NCI-H69 (cell line): ENCODE measurements around the gene PEX14.

Experiments
- DNase-seq: peaks from one replicate; lab custom pipeline; 2025; lab: John Stamatoyannopoulos, UW

The PEX14 gene

GRCh38 chr1:10546896-10547295 lies 72.1 kb downstream of the PEX14 start:
- DNase-seq = no peak

DNA sequence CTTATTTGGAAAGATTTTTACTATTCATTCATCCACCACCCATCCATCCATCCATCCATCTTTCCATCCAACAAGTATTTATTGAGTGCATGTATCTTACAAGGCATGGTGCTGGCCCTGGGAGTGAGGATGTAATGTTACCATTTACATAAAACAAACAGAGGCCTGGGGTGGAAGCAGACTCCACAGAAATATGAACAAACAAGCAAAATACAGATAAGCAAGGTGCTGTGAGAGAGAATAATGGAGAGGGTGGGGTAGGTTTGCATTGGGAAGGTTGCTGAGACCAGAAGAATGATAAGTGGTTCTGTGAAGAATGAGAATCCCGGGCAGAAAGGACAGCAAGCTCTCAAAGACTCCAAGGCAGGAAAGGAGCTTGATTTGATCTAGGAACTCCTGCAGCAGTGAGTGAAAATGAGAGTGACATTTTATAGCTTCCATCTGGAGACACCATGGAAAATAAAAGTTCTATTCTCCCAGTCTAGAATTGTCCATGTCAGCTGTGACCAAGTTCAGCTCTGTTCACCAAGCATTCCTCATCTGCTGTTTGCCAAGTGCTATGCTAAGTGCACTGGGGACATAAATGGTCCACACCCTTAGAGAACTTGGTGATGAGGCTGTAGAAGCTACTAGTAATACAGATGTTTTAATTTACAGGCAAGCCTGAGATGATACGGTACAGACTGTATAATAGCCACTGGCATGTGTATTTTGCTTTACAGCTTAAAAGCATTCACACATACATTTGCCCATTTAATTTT lies 75.3 kb downstream of the PEX14 start:
- peak; percentile 24 for DNase-seq

DNA sequence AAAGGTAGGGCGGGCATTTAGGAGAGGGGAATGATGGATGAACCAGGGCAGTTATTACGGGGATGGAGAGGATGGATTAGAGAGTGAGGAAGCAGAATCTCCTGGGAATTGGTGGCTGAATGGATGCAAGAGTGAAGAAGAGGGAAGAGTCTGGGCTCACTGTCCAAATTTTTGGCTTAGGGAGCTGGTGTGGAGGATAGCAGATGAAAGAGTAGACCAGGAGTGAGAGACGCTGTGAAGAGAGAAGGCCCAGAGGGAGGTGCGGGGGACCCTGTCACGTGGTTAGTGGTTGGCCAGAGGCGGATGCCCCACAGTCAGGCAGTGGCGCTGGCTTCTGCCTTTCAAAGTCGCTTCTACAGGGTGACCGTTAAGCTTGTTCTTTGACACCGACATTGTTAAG lies 78.4 kb downstream of the PEX14 start:
- peak; percentile 17 for DNase-seq

DNA sequence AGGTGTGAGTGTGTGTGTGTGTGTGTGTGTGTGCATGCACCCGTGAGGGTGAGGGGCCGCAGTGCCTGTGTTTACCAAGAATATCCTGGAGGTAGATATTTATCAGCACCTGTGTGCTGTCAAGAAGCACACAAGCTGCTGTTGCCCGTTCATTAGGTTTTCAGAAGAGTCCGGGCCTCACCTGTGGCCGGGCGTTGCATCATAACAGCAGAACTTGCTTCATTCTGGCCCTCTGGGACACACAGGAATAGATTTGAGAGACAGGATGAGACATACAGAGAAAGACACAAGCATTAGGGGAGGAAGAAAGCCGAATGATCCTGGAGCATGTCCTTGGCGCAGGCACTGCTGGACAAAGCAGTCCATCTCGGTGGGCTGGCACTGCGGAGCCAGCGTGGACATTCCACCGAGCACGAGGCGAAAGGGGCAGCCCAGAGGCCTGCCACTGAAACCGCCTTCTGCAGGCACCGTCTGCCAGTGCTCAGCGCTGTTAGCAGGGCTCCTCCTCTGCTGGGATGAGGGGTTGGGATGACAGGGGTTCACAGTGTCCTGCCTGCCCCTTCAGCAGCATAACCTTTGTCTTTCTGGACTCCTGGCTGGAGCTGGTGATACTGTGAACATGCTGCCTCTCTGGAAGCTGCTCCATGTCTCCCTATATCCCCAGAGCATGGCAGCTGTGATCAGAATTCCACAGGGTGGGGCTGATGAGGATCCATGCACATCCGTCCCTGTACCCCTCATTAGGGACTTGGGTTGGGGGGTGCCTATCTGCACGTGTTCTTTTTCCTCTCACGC lies 81.1 kb downstream of the PEX14 start:
- DNase-seq = peak; percentile 70

DNA sequence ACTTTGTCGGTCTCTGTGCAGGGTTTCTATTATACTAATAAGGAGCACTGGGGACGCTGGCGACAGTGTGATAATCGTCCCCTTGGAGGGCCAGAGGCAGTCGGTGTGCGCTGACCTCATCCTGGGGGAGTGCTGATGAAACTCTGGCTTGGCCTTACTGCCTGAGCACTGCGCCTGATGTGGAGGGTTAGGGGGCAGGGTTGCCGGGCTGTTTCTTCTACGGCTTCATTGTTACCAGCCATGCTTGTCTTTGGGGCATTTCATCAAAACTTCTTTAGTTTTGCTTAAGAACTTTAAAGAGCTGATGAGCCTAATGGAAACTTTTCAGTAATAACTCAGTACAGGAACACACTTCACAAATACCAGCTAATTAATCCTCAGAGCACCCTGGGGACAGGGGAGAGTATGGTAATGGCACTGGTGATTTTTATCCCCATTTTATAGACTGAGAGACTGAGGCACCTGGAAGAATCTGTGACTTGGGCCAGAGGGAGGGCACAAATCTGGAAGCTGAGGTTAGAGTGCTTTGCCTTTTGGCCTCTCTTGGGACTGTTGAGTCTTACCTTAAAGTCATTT lies 81.8 kb downstream of the PEX14 start:
- DNase-seq = no peak

DNA sequence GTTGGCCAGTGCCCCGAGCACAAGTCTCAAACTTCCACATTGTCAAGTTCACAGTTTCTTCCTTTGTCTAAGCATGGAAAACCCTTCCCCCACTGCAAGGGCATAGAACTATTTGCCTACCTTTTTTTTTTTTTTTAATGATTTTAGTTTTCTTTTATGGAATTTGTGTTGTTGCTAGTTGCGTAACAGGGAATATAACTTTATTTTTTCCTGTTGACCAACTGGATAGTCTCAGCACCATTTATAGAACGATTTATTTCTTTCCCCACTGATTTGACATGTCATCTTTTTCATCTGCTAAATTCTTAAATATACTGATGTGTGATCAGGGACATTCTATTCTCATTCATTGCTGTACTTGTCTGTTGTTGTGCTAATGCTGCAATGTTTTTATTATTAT lies 83.0 kb downstream of the PEX14 start:
- no peak for DNase-seq

DNA sequence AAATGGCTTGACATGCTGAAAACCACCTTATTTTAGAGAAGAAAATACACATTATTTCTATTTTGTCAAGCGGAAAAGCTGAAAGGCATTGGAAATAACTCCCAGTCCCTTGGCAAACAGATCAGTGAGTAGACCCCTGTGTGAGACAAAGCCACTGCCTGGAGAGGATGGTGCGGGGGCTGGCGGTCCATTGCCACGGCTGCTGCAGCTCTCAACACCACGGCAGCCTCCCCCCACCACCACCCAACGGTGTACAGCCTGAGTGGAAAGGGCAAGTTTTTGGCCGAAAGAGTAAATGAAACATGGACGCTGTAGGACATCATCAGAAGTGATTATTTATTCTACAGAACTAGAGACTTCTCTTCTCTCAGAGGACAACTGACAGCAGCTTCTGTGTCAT lies 84.6 kb downstream of the PEX14 start:
- DNase-seq = no peak

DNA sequence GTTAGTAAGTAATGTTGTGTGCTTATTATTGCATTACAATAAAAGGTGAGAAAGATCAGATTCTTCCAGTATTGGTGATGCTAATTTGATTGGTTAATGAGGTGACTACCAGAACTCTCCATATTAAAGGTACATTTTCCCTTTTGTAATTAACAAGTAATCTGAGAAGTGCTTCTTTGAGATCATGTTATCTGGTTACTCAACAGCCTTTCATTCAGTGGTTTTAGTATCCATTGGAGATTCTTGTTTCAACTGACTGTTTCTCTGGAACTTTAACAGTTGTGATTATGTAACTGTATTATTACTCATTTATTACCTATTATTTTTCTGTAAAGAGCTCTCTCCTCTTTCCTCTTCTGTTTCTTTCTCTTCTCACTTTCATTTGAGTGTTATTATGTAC lies 86.7 kb downstream of the PEX14 start:
- DNase-seq = no peak

DNA sequence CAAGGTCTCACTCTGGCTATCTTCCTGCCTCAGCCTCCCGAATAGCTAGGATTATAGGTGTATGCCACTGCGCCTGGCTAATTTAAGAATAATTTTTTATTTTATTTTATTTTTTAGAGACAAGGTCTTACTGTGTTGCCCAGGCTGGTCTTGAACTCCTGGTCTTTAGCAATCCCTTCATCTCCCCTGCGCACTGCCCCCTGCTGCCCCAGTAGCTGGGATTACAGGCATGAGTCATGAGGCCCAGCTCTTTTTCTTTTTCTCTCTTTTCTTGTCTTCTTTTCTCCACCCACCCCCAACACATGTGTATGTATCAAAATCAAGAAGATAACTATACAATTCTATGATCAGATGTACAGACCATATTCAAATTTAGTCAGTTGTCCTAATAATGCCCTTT lies 87.2 kb downstream of the PEX14 start:
- DNase-seq = peak; percentile 22

DNA sequence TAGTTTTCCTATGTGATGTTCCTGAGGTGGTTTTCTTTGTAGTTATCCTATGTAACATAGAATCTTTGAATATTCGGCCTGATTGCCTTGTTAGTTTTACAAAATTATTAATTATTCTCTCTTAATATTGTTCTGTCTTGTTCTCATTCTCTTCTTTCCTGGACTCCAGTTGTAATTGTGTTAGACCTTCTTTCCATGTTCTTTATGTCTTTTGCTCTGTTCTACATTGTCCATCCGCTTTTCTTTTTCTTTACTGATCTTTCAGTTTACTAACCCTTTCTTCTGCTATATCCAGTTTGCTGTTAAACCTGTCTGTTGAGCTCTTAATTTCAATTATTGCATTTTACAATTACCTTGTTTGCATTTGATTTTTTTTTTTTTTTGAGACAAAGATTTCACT lies 89.3 kb downstream of the PEX14 start:
- no peak for DNase-seq

DNA sequence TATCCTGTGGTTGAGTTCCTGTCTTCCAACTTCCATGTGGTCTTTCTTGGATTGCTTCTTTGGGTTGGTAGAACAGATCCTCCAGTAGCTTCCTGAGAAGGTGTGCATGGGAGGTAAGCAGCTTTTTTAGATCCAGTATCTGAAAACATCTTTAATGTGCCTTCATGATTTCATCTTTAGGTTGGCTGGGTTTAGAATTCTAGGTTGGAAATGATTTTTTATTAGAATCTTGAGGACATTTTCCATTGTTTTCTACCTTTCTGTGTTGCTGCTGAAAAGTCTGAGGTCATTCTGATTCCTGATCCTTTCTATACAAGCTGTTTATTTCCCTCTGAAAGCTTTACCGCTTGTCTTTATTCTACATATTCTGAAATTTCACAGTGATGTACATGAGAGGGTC lies 94.8 kb downstream of the PEX14 start:
- no peak for DNase-seq

GRCh38 chr1:10575616-10576015 lies 100.9 kb downstream of the PEX14 start:
- no peak for DNase-seq

GRCh38 chr1:10578070-10578469 lies 103.3 kb downstream of the PEX14 start:
- DNase-seq = no peak

DNA sequence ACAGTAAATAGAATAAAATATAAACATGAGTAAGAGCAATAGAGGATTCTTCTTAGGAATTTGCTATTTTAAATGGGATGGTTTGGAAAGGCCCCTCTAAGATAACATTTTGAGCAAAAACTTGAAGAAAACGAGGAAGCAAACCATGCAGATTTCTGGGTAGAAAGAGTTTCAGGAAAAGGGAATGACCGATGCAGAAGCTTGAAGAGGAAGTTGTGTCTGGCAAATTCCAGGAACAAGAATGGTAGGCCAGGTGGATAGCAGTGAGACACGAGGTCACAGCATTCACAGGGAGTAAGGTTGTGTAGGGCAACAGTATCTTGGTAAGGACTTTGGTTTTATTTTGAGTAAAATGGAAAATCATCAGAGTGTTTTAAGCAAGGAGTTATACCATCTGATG lies 108.9 kb downstream of the PEX14 start:
- DNase-seq = no peak

DNA sequence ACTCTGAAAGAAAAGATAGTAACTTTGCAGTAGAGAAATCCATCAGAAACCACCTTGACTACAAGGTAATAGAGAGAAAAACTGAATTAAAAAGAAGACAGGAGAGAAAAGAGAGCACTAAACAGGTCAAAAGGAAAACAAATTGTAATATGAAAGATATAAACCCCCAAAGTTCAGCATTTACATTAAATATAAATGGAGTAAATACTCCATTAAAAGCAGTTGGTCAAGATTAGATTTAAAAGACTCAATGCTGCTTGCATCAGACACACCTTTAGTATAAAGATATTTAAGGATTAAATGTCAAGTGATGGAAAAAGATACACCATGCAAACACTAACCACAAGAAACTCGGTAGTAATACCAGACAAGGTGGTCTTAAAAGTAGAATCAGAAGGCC lies 110.5 kb downstream of the PEX14 start:
- DNase-seq = no peak

GRCh38 chr1:10586125-10586524 lies 111.4 kb downstream of the PEX14 start:
- no peak for DNase-seq

- no peak for DNase-seq
These were observed 113.9 kb downstream of the PEX14 start for GRCh38 chr1:10588640-10589039.

GRCh38 chr1:10589074-10589473 lies 114.3 kb downstream of the PEX14 start:
- DNase-seq = no peak

DNA sequence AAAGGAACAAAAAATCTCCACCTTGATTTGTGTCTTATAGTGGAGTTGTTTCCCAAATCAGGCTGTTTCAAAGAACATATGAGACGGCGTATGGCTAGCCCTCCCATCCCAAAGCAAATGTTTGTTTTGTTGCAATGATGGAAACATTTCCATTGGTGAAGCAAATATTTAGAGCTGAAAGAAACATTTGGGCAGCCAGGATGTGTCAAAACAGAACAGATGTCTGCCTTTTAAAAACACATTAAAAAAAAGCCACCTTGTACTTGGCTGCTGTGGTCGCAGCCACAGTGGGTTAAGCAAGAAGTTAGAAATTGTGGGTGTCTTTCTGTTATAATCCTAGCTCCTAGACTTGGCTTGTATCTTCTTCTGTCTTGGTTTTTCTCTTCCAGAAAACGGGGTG lies 116.3 kb downstream of the PEX14 start:
- peak; percentile 25 for DNase-seq

DNA sequence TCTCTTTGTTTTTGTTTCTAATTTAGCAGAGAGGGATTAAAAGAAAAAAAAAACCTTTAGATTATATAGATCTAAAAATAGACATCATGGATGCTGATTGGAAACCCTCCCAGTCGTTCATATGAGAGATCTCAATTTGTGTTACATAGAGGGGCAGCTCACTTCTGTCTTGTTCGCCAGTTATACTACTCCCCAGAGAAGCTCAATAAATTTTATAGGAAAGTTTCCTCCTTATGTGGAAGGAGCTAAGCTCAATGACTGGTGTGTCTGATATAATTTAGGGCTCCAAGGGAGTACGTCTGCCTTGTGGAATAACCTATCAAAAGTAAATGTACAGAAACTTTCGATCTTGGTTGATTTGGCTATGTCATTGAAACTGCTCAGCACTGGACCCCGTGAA lies 117.6 kb downstream of the PEX14 start:
- no peak for DNase-seq

DNA sequence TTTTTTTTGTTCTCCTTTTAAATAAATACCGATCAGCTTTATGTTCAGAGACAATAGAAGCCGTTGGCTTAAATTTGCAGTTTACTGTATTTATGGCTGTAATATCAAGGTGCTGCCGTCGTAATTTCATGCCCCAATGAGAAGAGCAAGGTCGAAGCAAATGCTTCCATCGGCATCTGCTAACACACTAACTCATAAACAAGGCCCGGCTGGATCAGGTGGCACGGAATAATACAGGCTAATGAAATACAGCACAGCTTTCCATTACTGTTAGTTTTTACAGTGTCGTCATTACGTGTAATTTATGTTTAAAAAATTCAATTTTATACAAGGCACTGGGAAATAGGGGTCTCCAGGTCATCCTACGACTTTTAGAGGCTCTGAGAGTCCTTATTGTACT lies 119.0 kb downstream of the PEX14 start:
- DNase-seq = no peak

GRCh38 chr1:10594595-10595223 lies 120.0 kb downstream of the PEX14 start:
- DNase-seq = no peak

GRCh38 chr1:10596780-10597179 lies 122.0 kb downstream of the PEX14 start:
- no peak for DNase-seq
